Astrocyte of the spinal cord (primary cell): ENCODE measurements around the gene SNAP29.

ENCODE experiments used
- DNase-seq: peaks from one replicate; pipeline ENCODE4 v3.0.0; 2011; ENCODE audit warnings: low read depth, low spot score
- H3K4me3 ChIP-seq: 2 replicates; pipeline ENCODE4 v1.5.1; 2011; ENCODE audit warnings: low read depth, mild to moderate bottlenecking, low read length, moderate library complexity
- CTCF ChIP-seq: IDR thresholded peaks from 2 replicates; pipeline ENCODE4 v1.5.1; 2012; ENCODE audit warnings: low read depth, mild to moderate bottlenecking, low read length, inconsistent platforms
- in situ Hi-C: cut with HindIII; loops from 2 replicates; pipeline ENCODE4 v1.10.0; 2017; ENCODE audit warnings: low sequenced_read_pairs

The SNAP29 gene

GRCh38 chr22:20844055-20845037 lies 14.5 kb upstream of the SNAP29 start:
- TF ChIP-seq CTCF: no peak
- in situ Hi-C loops: no loop called here
- no peak overlapping the region for H3K4me3 ChIP-seq
- no peak for DNase-seq

GRCh38 chr22:20847318-20847822 lies 11.4 kb upstream of the SNAP29 start:
- in situ Hi-C loops: no loop called here
- TF ChIP-seq CTCF: no peak
- no peak overlapping the region for H3K4me3 ChIP-seq
- DNase-seq: no peak

GRCh38 chr22:20852076-20852475 lies 6.7 kb upstream of the SNAP29 start:
- no peak overlapping the region for H3K4me3 ChIP-seq
- DNase-seq: no peak
- in situ Hi-C loops: no loop called here
- no peak for TF ChIP-seq CTCF

- DNase-seq: no peak
- no peak for TF ChIP-seq CTCF
- in situ Hi-C loops: no loop called here
- no peak overlapping the region for H3K4me3 ChIP-seq
These were observed 6.3 kb upstream of the SNAP29 start for GRCh38 chr22:20852503-20852902.

GRCh38 chr22:20853236-20853660 lies 5.6 kb upstream of the SNAP29 start:
- no peak for DNase-seq
- TF ChIP-seq CTCF: no peak
- H3K4me3 ChIP-seq: no peak overlapping the region
- in situ Hi-C loops: no loop called here

GRCh38 chr22:20857247-20857643 lies 1.6 kb upstream of the SNAP29 start:
- TF ChIP-seq CTCF: no peak
- DNase-seq: no peak
- in situ Hi-C loops: no loop called here
- H3K4me3 ChIP-seq: peak overlapping the region; percentile 88
